ENCODE measurements around the gene SLC47A2. TPM values are rescaled to one million over a fixed set of nuclear protein-coding genes. Genes with fewer than 3 reads are reported as not detected.

The SLC47A2 gene
- total RNA-seq, 6 donors from 2014 or later = 0.09 TPM; not detected in 5

DNA sequence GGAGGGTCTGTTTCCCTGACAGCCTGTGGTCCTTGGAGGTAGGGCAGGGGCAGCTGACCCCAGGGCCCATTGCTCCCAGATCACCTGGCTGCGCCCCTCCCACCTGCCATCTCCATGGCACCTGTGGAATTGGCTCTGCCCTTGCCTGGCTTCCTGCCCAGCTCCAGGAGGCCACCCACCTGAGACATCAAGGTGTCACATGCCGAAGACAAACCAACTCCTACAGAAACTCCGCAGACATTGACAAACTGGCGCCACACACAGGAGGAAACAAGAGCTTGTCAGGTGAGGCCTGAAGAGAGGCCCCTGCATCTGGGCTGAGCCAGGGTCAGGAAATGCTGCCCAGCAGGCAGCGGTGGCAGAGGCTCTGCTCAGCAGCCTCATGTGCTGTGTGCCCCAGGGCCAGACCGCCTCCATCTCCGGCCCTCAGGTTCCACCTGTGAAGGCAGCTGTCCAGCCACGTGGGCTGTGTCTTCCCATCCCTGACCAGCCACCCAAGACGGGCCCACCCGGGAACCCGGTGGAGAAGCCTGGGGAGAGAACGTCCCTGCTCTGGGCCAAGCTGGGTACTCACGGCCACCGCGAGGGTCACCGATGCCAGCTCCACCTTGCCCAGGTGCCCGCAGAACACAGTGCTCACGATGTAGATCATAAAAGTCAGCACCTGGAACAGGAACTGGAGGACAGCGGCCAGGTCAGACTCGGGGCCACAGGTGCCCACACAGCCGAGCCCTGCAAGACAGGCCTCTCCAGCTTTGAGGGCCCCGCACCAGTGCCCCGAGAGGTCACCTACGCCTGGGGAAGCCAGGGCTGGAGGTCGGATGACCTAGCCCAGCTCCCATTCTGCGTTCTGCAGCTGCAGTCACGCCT is 1.6 kb downstream of the SLC47A2 start:
- no peak overlapping the region for H3K27ac ChIP-seq
- H3K4me3 ChIP-seq = no peak overlapping the region
- H3K36me3 ChIP-seq = no peaks in the 10 kb centered on the region
- WGBS, 2 donors = 92 to 95% methylated on average over 6 to 27 of the region's 27 CpGs
- no peaks in the 10 kb centered on the region for H3K9me3 ChIP-seq
- H3K27me3 ChIP-seq = no peaks in the 10 kb centered on the region
- ATAC-seq (ENCODE audit: low FRiP score in 2 of 2) (no peak), DNase-seq (peak in 1 of 2 donors; percentile 70)
- TF ChIP-seq EP300 (IDR thresholded peaks at IDR 0.05) = no peak
- no peaks in the 10 kb centered on the region for H3K4me1 ChIP-seq

DNA sequence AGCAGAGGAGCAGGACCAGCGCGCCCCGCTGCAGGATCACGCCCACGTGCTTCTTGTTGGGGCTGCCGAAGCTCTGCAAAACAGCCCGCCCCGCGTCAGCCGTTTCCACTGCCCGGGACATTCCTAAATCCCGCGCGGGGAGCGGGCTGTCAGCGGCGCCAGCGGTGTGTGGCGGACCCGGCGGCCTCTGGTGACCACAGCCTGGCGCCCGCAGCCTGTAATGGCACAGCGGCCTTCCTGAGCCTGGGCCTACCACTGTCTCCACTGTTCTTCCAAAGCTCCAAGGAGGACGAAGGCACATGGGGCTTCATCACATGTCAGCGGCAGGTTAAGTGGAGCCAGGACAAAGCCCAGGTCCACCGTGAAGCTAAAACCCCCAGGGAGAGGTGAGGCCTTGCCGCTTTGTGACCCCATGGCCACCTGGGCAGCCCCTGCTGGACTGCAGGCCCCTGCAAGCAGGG is 2.5 kb downstream of the SLC47A2 start:
- Histone ChIP-seq H3K36me3 (no peaks in the 10 kb centered on the region), H3K27ac (no peak overlapping the region), H3K9me3 (no peaks in the 10 kb centered on the region), H3K4me3 (no peak overlapping the region), H3K4me1 (no peaks in the 10 kb centered on the region), H3K27me3 (no peaks in the 10 kb centered on the region)
- ATAC-seq (ENCODE audit: low FRiP score in 2 of 2) = no peak
- DNase-seq = peak in 1 of 2 donors; percentile 82
- TF ChIP-seq POLR2A (IDR thresholded peaks at IDR 0.05) (no peak), EP300 (IDR thresholded peaks at IDR 0.05) (no peak), POLR2AphosphoS5 (IDR thresholded peaks at IDR 0.05) (no peak)
- TF ChIP-seq, protein P1, sequence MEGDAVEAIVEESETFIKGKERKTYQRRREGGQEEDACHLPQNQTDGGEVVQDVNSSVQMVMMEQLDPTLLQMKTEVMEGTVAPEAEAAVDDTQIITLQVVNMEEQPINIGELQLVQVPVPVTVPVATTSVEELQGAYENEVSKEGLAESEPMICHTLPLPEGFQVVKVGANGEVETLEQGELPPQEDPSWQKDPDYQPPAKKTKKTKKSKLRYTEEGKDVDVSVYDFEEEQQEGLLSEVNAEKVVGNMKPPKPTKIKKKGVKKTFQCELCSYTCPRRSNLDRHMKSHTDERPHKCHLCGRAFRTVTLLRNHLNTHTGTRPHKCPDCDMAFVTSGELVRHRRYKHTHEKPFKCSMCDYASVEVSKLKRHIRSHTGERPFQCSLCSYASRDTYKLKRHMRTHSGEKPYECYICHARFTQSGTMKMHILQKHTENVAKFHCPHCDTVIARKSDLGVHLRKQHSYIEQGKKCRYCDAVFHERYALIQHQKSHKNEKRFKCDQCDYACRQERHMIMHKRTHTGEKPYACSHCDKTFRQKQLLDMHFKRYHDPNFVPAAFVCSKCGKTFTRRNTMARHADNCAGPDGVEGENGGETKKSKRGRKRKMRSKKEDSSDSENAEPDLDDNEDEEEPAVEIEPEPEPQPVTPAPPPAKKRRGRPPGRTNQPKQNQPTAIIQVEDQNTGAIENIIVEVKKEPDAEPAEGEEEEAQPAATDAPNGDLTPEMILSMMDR (IDR thresholded peaks at IDR 0.05) = no peak
- WGBS, 2 donors = 93 to 95% methylated on average over 19 to 24 of the region's 28 CpGs

DNA sequence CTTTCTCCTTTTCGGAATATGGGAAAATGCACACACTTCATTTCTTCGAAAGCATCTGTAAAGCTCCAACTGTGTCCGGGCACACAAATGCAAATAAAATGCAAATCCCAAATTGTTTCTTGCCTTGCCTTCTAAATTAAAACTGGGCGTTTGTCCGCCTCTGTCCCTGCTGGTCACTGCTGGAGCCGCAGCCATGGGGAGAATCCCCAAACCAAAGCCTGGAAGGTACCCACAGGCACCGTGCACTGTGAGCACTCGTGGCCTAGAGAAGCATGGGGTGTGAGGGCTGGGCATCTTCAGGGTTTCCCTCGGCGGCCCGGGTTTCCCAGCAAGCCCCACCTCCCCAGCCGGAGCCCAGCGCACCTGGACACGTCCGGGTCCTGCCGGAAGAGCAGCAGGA is 2.9 kb downstream of the SLC47A2 start:
- no peaks in the 10 kb centered on the region for H3K27me3 ChIP-seq
- H3K4me1 ChIP-seq = no peaks in the 10 kb centered on the region
- no peaks in the 10 kb centered on the region for H3K36me3 ChIP-seq
- DNase-seq (no peak), ATAC-seq (ENCODE audit: low FRiP score in 2 of 2) (no peak)
- no peaks in the 10 kb centered on the region for H3K9me3 ChIP-seq
- TF ChIP-seq POLR2A (IDR thresholded peaks at IDR 0.05) (no peak), POLR2AphosphoS5 (IDR thresholded peaks at IDR 0.05) (no peak), EP300 (IDR thresholded peaks at IDR 0.05) (no peak)
- TF ChIP-seq, protein P1 (IDR thresholded peaks at IDR 0.05) = no peak
- no peak overlapping the region for H3K4me3 ChIP-seq
- 85 to 89% methylated on average over 14 to 16 of the region's 16 CpGs for WGBS, 2 donors
- no peak overlapping the region for H3K27ac ChIP-seq

DNA sequence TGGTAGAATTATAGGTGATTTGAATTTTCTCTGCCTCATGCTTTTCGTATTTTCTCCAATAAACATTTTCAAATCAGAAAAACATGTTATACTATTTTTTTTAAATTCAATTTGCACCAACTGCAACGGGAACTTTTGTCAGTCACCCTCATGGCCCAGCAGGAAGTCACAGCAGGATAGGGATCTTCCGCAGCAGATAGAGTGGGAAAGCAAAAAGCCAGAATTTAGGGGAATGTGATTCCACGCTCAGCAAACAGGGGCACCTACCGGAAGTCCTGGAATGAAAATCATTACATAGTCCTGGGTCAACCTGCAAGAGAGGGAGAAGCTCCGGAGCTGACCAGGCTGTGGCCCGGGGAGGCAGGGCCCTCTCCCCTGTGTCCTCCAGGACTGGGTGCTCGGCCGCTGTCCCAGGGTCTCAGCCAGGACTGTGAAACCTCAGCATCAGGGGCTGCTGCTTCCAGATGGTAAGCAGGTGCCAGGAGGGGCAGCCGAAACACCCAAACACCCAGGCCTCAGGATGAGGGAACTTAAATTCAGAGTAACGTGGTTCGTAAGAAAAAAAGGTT is 3.9 kb downstream of the SLC47A2 start:
- Histone ChIP-seq H3K4me1 (no peaks in the 10 kb centered on the region), H3K9me3 (no peaks in the 10 kb centered on the region), H3K27me3 (no peaks in the 10 kb centered on the region), H3K36me3 (no peaks in the 10 kb centered on the region), H3K27ac (no peak overlapping the region), H3K4me3 (no peak overlapping the region)
- TF ChIP-seq POLR2A (IDR thresholded peaks at IDR 0.05) (no peak), EP300 (IDR thresholded peaks at IDR 0.05) (no peak), POLR2AphosphoS5 (IDR thresholded peaks at IDR 0.05) (no peak)
- TF ChIP-seq, protein P1 (IDR thresholded peaks at IDR 0.05) = no peak
- ATAC-seq (ENCODE audit: low FRiP score in 2 of 2) (no peak), DNase-seq (peak in 1 of 2 donors; percentile 42)
- 88 to 90% methylated on average over 12 of the region's 12 CpGs for WGBS, 2 donors

DNA sequence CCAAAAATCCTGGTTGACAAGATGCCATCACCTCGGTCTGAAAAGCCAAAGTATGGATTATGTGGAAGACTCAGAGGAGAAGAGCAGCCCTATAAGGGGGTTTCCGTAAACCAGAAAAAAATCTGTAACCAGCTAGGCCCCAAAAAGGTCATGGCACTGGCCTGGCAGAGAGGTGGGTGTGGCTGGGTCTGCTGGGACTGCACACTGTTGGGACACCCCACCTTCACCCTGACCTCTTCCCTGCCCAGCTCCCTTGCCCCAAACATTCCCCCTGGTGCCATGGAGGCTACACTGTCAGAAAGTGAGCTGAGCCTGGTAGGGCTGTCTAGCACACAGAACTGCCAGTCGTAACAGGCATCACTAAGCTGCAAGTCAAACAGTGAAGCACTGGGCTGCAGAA is 6.5 kb downstream of the SLC47A2 start:
- no peaks in the 10 kb centered on the region for H3K27me3 ChIP-seq
- H3K4me1 ChIP-seq = no peaks in the 10 kb centered on the region
- WGBS, 2 donors = 92 to 96% methylated on average over 3 of the region's 3 CpGs
- DNase-seq (no peak), ATAC-seq (ENCODE audit: low FRiP score in 2 of 2) (no peak)
- H3K36me3 ChIP-seq = no peaks in the 10 kb centered on the region
- TF ChIP-seq POLR2A (IDR thresholded peaks at IDR 0.05) = no peak
- no peak for TF ChIP-seq POLR2AphosphoS5 (IDR thresholded peaks at IDR 0.05)
- no peak overlapping the region for H3K4me3 ChIP-seq
- no peaks in the 10 kb centered on the region for H3K9me3 ChIP-seq
- no peak overlapping the region for H3K27ac ChIP-seq
